Adrenal gland (tissue), 12 donors: ENCODE data around the gene DIPK1B. TPM values are rescaled to one million over a fixed set of nuclear protein-coding genes. Genes with fewer than 3 reads are reported as not detected.

Experiments used
- DNase-seq, 7 donors: peaks; one replicate each; pipeline ENCODE4 v3.0.0-alpha.2; 2019 to 2020
- H3K27ac ChIP-seq, 5 donors: fragments of 200-600 bp; sonication (generic) in 4 of 5; 1 replicate in 3 of 5; 2 replicates in 2 of 5; pipeline versions ENCODE4 v1.5.1 to v1.8.0; 2016 to 2020; ENCODE audit warnings: mild to moderate bottlenecking in 1 of 5
- H3K27me3 ChIP-seq: fragments of 200-600 bp; 2 replicates; pipeline ENCODE4 v1.8.0; 2021
- H3K36me3 ChIP-seq, 2 donors: fragments of 200-600 bp; replicated peaks in 1 of 2; 1 replicate in 1 of 2; 2 replicates in 1 of 2; pipeline versions ENCODE4 v1.5.1 to v1.8.0; 2018 to 2022
- H3K4me1 ChIP-seq, 2 donors: fragments of 200-600 bp; replicated peaks in 1 of 2; 1 replicate in 1 of 2; 2 replicates in 1 of 2; pipeline versions ENCODE4 v1.5.1 to v1.8.0; 2018 to 2021
- H3K4me3 ChIP-seq, 4 donors: fragments of 200-600 bp; sonication (generic) in 3 of 4; one replicate each; pipeline ENCODE4 v1.5.1; 2016 to 2018
- H3K9me3 ChIP-seq, 3 donors: fragments of 200-600 bp; sonication (generic) in 1 of 3; replicated peaks in 1 of 3; 1 replicate in 2 of 3; 2 replicates in 1 of 3; pipeline versions ENCODE4 v1.5.1 to v1.8.0; 2016 to 2021
- POLR2A ChIP-seq, 2 donors: fragments of 450-650 bp; IDR thresholded peaks; one replicate each; pipeline ENCODE4 v1.6.1; 2017; ENCODE audit warnings: antibody characterized with exemption in 2 of 2, mild to moderate bottlenecking in 2 of 2, moderate library complexity in 1 of 2
- WGBS, 4 donors: extraction: QIAGEN DNeasy Blood & Tissue Kit in 2 of 4; methylation state at CpG; one replicate each; pipeline versions ENCODE4 v1.1.5 to v1.1.7; 2013 to 2017; 5-methylcytosine and 5-hydroxymethylcytosine counted together
- intact Hi-C, 2 donors: fragments of 100-400 bp; cut with DNase I; formaldehyde crosslinking; loops; one replicate each; pipeline versions ENCODE4 v1.14.1 to v1.15.0; 2022 to 2023
- polyA plus RNA-seq, 3 donors: library from polyadenylated mRNA; stranded (reverse); fragments of 200-250 nt in 2 of 3; fragments of 350-450 nt in 1 of 3; fragmentation: Illumina TruSeq in 1 of 3; extraction: RNeasy Lipid Tissue Mini Kit (QIAGEN cat#74804) in 1 of 3; gene quantifications; one replicate each; pipeline ENCODE4 v1.2.3, GENCODE V29; 2013 to 2014
- total RNA-seq, 9 donors: library from RNA; depleted of rRNA in 4 of 9; stranded (reverse); fragments of >200 nt in 4 of 9; fragments of 120-200 nt in 1 of 9; fragmentation: NEBNext Ultra II Directional in 1 of 9; extraction: Animal tissue kit (Norgen Biotek cat#: 25700) in 1 of 9; gene quantifications; one replicate each; pipeline versions ENCODE4 v1.1.0 to v1.2.4, GENCODE V29; 2013 to 2023
- TF ChIP-seq, protein P1 (sequence below), 6 experiments: fragments of 450-650 bp in 4 of 6; fragments of 200-600 bp in 2 of 6; sonication (generic) in 1 of 6; IDR thresholded peaks; 1 replicate in 5 of 6; 2 replicates in 1 of 6; pipeline versions ENCODE4 v1.5.1 to v1.8.0; 2016 to 2021; ENCODE audit warnings: antibody characterized with exemption in 6 of 6, mild to moderate bottlenecking in 2 of 6, moderate library complexity in 1 of 6
- donor health status: healthy with polysubstance abuse.
- donor health status: Bipolar disorder and iron deficiency.
- donor health status: DM: yes; HTN: yes; CAD: no.
- donor health status: DM: no; HTN: no; CAD: no.
- donor health status: DM: no; HTN: no; CAD: no.
- donor health status: DM: yes; HTN: yes; CAD: no.

Gene DIPK1B
- total and polyA plus RNA-seq, 12 donors, result 1.4 to 19.2 (median 8.3) TPM

DNA sequence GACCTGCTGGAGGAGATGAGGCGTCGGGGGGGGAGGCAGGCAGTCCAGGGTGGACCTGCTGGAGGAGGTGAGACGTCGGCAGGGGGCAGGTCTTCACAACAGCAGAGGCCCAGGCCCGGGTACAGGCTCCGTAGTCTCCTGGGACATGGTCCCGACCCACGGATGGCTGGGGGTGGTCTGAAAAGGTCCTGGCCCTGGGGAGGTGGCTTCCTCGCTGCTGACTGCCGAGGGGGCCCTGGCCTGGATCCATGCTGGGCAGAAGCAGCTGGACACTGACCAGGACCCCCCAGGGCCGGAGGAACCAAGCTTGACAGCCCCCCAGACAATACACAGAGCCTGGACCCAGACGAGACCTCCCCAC, 41.1 kb upstream of the DIPK1B start:
- 31 to 40% (median 34%) methylated on average over 4 to 12 of the region's 12 CpGs; no CpG with 5 or more reads in 1 of the 4 donors for WGBS, 4 donors
- H3K4me3 ChIP-seq, result no peak overlapping the region

DNA sequence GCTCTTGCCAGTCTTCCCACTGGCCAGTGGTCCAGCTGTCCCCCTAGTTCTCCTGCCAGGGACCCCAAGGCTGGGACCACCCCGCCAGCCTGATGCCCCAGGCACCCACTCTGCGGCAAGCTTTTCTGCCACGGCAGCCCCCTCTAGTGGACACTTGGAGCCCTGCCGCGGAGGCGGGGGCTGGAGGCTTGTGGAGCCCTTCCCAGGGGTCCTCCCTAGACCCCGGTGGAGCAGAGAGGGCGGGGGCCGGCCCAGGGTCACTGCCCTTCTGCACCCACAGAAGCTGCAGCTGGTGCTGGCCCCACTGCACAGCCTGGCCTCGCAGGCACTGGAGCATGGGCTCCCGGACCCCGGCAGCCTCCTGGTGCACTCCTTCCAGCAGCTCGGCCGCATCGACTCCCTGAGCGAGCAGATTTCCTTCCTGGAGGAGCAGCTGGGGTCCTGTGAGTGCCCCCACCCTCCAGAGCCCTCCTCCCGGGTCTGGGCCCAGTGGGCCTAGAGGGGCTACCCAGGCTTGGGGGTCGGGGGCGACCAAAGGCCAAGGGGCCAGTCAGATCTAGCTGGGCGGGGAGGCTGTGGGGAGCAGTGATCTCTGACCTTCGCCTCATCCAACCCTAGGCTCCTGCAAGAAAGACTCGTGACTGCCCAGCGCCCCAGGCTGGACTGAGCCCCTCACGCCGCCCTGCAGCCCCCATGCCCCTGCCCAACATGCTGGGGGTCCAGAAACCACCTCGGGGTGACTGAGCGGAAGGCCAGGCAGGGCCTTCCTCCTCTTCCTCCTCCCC, 40.5 kb upstream of the DIPK1B start:
- no peak overlapping the region for H3K4me3 ChIP-seq
- peaks cover 0 to 8% of the 10 kb centered on the region in 2 donors for H3K36me3 ChIP-seq
- WGBS, 4 donors, result 32 to 55% (median 41%) methylated on average over 4 to 27 of the region's 27 CpGs
- H3K4me1 ChIP-seq, result no peaks in the 10 kb centered on the region
- H3K9me3 ChIP-seq, result no peaks in the 10 kb centered on the region
- no peaks in the 10 kb centered on the region for H3K27me3 ChIP-seq
- TF ChIP-seq, protein P1, sequence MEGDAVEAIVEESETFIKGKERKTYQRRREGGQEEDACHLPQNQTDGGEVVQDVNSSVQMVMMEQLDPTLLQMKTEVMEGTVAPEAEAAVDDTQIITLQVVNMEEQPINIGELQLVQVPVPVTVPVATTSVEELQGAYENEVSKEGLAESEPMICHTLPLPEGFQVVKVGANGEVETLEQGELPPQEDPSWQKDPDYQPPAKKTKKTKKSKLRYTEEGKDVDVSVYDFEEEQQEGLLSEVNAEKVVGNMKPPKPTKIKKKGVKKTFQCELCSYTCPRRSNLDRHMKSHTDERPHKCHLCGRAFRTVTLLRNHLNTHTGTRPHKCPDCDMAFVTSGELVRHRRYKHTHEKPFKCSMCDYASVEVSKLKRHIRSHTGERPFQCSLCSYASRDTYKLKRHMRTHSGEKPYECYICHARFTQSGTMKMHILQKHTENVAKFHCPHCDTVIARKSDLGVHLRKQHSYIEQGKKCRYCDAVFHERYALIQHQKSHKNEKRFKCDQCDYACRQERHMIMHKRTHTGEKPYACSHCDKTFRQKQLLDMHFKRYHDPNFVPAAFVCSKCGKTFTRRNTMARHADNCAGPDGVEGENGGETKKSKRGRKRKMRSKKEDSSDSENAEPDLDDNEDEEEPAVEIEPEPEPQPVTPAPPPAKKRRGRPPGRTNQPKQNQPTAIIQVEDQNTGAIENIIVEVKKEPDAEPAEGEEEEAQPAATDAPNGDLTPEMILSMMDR (IDR thresholded peaks at IDR 0.05), result peak; percentile 61 to 70 (median 64)
- TF ChIP-seq POLR2A (IDR thresholded peaks at IDR 0.05), result no peak
- H3K27ac ChIP-seq, result no peak overlapping the region
- intact Hi-C loops, result no loop called here
- peak in 1 of 7 donors; percentile 53 for DNase-seq

More for the DNA sequence above, 41.1 kb upstream of the DIPK1B start:
- Histone ChIP-seq H3K27me3 (no peaks in the 10 kb centered on the region), H3K4me1 (no peaks in the 10 kb centered on the region), H3K36me3 (peaks cover 0 to 8% of the 10 kb centered on the region in 2 donors), H3K27ac (no peak overlapping the region), H3K9me3 (no peaks in the 10 kb centered on the region)
- no peak for DNase-seq
- intact Hi-C loops, result no loop called here
- no peak for TF ChIP-seq POLR2A (IDR thresholded peaks at IDR 0.05)
- TF ChIP-seq, protein P1 (IDR thresholded peaks at IDR 0.05), result no peak

DNA sequence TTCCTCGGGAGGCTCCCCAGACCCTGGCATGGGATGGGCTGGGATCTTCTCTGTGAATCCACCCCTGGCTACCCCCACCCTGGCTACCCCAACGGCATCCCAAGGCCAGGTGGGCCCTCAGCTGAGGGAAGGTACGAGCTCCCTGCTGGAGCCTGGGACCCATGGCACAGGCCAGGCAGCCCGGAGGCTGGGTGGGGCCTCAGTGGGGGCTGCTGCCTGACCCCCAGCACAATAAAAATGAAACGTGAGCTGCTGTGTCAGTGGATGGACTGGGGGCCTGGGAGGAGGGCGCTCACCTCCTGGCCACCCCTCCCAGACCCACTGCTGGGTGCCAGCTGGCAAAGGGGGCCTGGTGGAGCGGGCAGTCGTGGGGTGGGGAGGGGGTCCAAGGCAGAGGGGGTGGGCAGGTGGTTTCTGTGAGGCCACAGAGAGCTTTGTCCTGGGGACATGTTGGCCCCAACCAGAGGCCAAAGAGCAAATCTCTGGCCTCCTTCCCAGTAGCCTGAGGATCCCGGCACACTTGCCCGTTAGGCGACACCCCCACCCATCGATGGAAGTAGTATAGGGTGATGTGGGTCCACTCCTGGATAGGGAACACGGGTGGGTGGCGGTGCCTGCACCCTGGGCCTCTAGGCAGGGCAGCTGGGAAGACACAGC, 39.8 kb upstream of the DIPK1B start:
- H3K27me3 ChIP-seq, result no peaks in the 10 kb centered on the region
- H3K9me3 ChIP-seq, result no peaks in the 10 kb centered on the region
- peaks cover 0 to 8% of the 10 kb centered on the region in 2 donors for H3K36me3 ChIP-seq
- WGBS, 4 donors, result 58 to 70% (median 63%) methylated on average over 8 to 14 of the region's 14 CpGs
- no peak overlapping the region for H3K4me3 ChIP-seq
- DNase-seq, result no peak
- intact Hi-C loops, result no loop called here
- no peak overlapping the region for H3K27ac ChIP-seq
- no peak for TF ChIP-seq POLR2A (IDR thresholded peaks at IDR 0.05)
- TF ChIP-seq, protein P1 (IDR thresholded peaks at IDR 0.05), result no peak
- no peaks in the 10 kb centered on the region for H3K4me1 ChIP-seq

DNA sequence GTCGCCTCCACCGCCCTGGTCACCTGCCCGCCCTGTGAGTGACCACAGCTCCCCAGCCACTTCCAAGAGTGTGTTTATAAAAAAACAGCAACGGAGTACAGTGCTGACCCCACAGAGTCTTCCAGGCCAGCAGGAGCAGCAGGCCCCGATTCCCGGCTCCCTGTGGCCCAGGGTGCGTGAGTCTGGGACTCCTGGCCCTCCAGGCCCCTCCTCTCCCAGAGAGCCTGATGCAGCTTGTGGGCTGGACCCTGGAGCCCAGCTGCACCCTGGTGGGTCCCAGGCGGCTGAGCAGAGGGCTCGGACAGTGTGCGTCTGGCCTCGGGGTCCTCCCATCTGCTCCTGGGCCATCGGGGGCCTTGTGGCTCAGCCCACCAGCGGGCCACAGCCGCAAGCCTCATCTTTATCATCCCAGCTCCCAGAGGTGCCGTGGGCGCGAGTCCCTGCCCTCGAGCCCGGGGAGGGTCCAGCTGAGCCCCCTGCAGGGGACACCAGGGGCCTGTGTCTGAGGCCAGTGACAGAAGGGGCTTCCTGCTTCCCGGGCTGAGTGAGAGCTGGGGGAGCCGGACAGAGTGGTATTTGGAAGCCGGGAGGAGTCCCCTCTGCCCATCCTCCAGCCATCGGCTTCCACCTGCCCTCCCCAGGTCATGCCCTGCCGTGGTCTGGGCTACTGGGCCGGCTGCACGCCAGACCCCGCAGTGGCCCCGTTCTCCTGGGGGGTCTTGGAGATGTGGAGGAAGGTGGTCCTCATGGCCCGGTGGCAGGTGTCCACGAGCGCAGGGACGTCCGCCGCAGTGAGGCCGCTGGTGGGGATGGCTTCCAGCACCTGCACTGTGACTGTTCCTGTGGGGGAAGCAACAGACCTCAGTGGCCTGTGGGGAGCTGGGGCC, 39.0 kb upstream of the DIPK1B start:
- no peak overlapping the region for H3K27ac ChIP-seq
- 73 to 79% (median 78%) methylated on average over 15 to 35 of the region's 35 CpGs for WGBS, 4 donors
- no peaks in the 10 kb centered on the region for H3K9me3 ChIP-seq
- H3K27me3 ChIP-seq, result no peaks in the 10 kb centered on the region
- H3K4me3 ChIP-seq, result no peak overlapping the region
- no peak for DNase-seq
- TF ChIP-seq, protein P1 (IDR thresholded peaks at IDR 0.05), result no peak
- no peak for TF ChIP-seq POLR2A (IDR thresholded peaks at IDR 0.05)
- peaks cover 0 to 8% of the 10 kb centered on the region in 2 donors for H3K36me3 ChIP-seq
- intact Hi-C loops, result no loop called here
- no peaks in the 10 kb centered on the region for H3K4me1 ChIP-seq
